Activated CD8-positive, alpha-beta memory T cell treated with anti-CD3 and anti-CD28 coated beads for 24 hours (primary cell): Measurements from ENCODE around the gene GIN1.
A peak's percentile ranks its signal among the peaks of the same experiment; 100 is the strongest.
"Not testable (repeated sequence)": the region's sequence is repeated elsewhere in the genome, so short reads cannot be mapped to it uniquely, and the experiment has no call there.

Experiments used
- DNase-seq: peaks from one replicate; pipeline ENCODE4 v3.0.0-alpha.2; 2020

Gene GIN1

GRCh38 chr5:103119765-103120606, at the start of gene GIN1, which contains the start of gene PPIP5K2:
Gene GIN1, minus strand, starts transcription at chr5:103120138. Its CDS starts 11,431 bp downstream, at chr5:103108707.
Gene PPIP5K2, plus strand, starts transcription at chr5:103120301. Its CDS starts 9,289 bp downstream, at chr5:103129590.
- DNase-seq, result peak; percentile 99

- no peak for DNase-seq
These were observed 46.8 kb upstream of the GIN1 start for GRCh38 chr5:103166706-103167105.

GRCh38 chr5:103151156-103151555, 31.2 kb upstream of the GIN1 start:
- no peak for DNase-seq

- no peak for DNase-seq
These were observed 28.3 kb upstream of the GIN1 start for GRCh38 chr5:103148213-103148612.

- DNase-seq, result no peak
These were observed 25.3 kb upstream of the GIN1 start for GRCh38 chr5:103145196-103145595.

- not testable (repeated sequence) for DNase-seq
These were observed 22.2 kb upstream of the GIN1 start for GRCh38 chr5:103142132-103142531.

- peak; percentile 88 for DNase-seq
These were observed 19.4 kb upstream of the GIN1 start for GRCh38 chr5:103139264-103139865.

- no peak for DNase-seq
These were observed 18.3 kb upstream of the GIN1 start for GRCh38 chr5:103138202-103138690.

GRCh38 chr5:103135461-103135860, 15.5 kb upstream of the GIN1 start:
- no peak for DNase-seq

GRCh38 chr5:103133231-103133630, 13.3 kb upstream of the GIN1 start:
- DNase-seq, result no peak

GRCh38 chr5:103132684-103133083, 12.7 kb upstream of the GIN1 start:
- no peak for DNase-seq

GRCh38 chr5:103128202-103128601, 8.3 kb upstream of the GIN1 start:
- DNase-seq, result no peak

GRCh38 chr5:103127292-103127817, 7.4 kb upstream of the GIN1 start:
- DNase-seq, result no peak

- no peak for DNase-seq
These were observed 6.6 kb upstream of the GIN1 start for GRCh38 chr5:103126557-103126956.

GRCh38 chr5:103122242-103122641, 2.3 kb upstream of the GIN1 start:
- no peak for DNase-seq

GRCh38 chr5:103120607-103121200, 766 bp upstream of the GIN1 start:
- peak; percentile 56 for DNase-seq

GRCh38 chr5:103119070-103119764, 721 bp downstream of the GIN1 start:
- DNase-seq, result no peak

GRCh38 chr5:103117471-103117991, 2.4 kb downstream of the GIN1 start:
- DNase-seq, result no peak

- DNase-seq, result no peak
These were observed 5.5 kb downstream of the GIN1 start for GRCh38 chr5:103114440-103114839.

- no peak for DNase-seq
These were observed 7.0 kb downstream of the GIN1 start for GRCh38 chr5:103112910-103113309.

GRCh38 chr5:103111468-103111867, 8.5 kb downstream of the GIN1 start:
- DNase-seq, result no peak

- no peak for DNase-seq
These were observed 9.5 kb downstream of the GIN1 start for GRCh38 chr5:103110403-103110802.

- DNase-seq, result no peak
These were observed 10.7 kb downstream of the GIN1 start for GRCh38 chr5:103109277-103109676.
